Measurements from ENCODE around the gene PHKB. TPM values are rescaled to one million over a fixed set of nuclear protein-coding genes. Genes with fewer than 3 reads are reported as not detected.
A peak's percentile ranks its signal among the peaks of the same experiment; 100 is the strongest.

Gene PHKB
- total RNA-seq, 1 donor from 2014 or later: 110 TPM

DNA sequence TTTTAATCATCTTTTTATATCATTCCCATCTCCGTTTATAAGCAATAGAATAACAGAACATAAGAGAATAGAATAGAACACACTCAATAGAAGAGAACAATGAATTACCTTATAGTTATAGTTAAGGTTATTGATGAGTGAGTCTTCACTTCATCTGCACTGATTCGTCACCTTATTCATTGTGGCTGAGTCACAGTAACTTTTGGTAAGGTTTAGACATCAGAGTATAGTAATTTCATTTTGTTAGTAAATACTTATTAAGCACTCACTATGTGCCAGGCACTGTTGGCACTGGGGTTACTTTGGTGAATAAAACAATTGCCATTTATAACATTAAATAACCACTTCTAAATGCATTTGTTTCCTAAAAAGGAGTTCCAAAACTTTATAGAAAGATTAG lies 22.5 kb downstream of the PHKB start:
- Mint-ChIP-seq H3K27me3 (no peaks in the 10 kb centered on the region), H3K36me3 (ENCODE audit: low read depth) (peaks cover 30% of the 10 kb centered on the region), H3K9me3 (peaks cover 1% of the 10 kb centered on the region), H3K27ac (no peak overlapping the region), H3K4me3 (no peak overlapping the region), H3K4me1 (peaks cover 56% of the 10 kb centered on the region)
- ChIA-PET POLR2A (no interaction called here), CTCF (no interaction called here)
- no peak for DNase-seq
- TF ChIP-seq, protein P1, sequence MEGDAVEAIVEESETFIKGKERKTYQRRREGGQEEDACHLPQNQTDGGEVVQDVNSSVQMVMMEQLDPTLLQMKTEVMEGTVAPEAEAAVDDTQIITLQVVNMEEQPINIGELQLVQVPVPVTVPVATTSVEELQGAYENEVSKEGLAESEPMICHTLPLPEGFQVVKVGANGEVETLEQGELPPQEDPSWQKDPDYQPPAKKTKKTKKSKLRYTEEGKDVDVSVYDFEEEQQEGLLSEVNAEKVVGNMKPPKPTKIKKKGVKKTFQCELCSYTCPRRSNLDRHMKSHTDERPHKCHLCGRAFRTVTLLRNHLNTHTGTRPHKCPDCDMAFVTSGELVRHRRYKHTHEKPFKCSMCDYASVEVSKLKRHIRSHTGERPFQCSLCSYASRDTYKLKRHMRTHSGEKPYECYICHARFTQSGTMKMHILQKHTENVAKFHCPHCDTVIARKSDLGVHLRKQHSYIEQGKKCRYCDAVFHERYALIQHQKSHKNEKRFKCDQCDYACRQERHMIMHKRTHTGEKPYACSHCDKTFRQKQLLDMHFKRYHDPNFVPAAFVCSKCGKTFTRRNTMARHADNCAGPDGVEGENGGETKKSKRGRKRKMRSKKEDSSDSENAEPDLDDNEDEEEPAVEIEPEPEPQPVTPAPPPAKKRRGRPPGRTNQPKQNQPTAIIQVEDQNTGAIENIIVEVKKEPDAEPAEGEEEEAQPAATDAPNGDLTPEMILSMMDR (IDR thresholded peaks at IDR 0.05): no peak
- no peak for ATAC-seq (ENCODE audit: low read depth)
- intact Hi-C loops (cut with micrococcal nuclease): no loop called here

DNA sequence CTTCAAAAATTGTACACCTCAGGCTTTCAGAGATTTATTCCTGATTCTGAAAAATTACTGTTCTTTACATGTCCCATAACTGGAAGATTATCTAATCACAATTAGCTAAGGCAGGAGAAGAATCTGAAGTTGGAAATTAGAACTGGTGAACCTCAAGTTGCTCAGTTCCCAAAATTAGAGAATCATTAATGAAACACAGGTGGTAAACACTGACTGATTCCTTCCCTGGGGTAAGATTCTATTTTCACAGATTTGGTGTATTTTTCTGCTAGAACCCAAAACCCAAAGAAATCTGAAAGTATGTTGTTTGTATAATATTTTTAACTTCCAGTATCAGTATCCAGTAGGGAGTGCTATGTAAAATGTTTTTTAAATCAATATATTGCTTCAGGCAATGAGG lies 25.7 kb downstream of the PHKB start:
- Mint-ChIP-seq H3K4me1 (peaks cover 41% of the 10 kb centered on the region), H3K27ac (no peak overlapping the region), H3K9me3 (peaks cover 12% of the 10 kb centered on the region), H3K36me3 (ENCODE audit: low read depth) (peaks cover 41% of the 10 kb centered on the region), H3K4me3 (no peak overlapping the region), H3K27me3 (no peaks in the 10 kb centered on the region)
- ChIA-PET CTCF (no interaction called here), POLR2A (interaction anchor here (0.9 kb wide), 1 partner anchor 26 kb away, joined by 3 read pairs; the partner anchor contains the start of genes ITFG1 and PHKB)
- TF ChIP-seq, protein P1 (IDR thresholded peaks at IDR 0.05): no peak
- ATAC-seq (ENCODE audit: low read depth) (no peak), DNase-seq (no peak)
- intact Hi-C loops (cut with micrococcal nuclease): no loop called here

DNA sequence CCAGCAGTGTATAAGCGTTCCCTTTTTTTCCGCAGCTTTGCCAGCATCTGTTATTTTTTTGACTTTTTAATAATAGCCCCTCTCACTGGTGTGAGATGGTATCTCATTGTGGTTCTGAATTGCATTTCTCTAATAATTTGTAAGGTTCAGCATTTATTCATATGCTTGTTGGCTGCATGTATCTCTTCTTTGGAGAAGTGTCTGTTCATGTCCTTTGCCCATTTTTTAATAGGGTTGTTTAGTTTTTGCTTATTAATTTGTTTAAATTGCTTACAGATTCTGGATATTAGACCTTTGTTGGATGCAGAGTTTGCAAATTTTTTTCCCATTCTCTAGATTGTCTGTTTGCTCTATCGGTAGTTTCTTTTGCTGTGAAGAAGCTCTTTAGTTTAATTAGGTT lies 26.9 kb downstream of the PHKB start:
- DNase-seq (no peak), ATAC-seq (ENCODE audit: low read depth) (no peak)
- Mint-ChIP-seq H3K4me3 (no peak overlapping the region), H3K27me3 (no peaks in the 10 kb centered on the region), H3K27ac (no peak overlapping the region), H3K9me3 (peaks cover 12% of the 10 kb centered on the region), H3K36me3 (ENCODE audit: low read depth) (peaks cover 41% of the 10 kb centered on the region), H3K4me1 (peaks cover 49% of the 10 kb centered on the region)
- TF ChIP-seq, protein P1 (IDR thresholded peaks at IDR 0.05): no peak
- intact Hi-C loops (cut with micrococcal nuclease): no loop called here
- ChIA-PET CTCF (no interaction called here), POLR2A (no interaction called here)

DNA sequence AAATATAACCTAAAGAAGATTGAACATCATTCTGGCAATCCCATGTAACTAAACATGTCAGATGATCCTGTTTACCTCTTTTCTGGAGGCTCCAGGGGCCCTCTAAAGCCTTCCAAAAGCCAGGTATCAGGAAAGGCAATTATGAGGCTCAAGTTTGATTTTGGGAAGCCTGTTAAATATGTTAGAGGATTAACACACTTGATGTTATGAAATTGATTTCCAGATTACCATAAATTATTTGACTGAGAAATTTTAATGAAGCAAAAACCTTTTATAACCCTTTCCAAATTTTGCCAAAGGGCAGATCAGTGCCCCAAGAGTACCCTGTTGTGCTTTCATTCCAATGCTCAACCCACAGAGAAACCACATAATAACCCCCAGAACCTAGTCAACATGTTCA lies 29.3 kb downstream of the PHKB start:
- DNase-seq (no peak), ATAC-seq (ENCODE audit: low read depth) (no peak)
- Mint-ChIP-seq H3K27me3 (no peaks in the 10 kb centered on the region), H3K4me3 (no peak overlapping the region), H3K27ac (peak overlapping the region; percentile 98), H3K36me3 (ENCODE audit: low read depth) (peaks cover 37% of the 10 kb centered on the region), H3K9me3 (peaks cover 12% of the 10 kb centered on the region), H3K4me1 (peaks cover 47% of the 10 kb centered on the region)
- TF ChIP-seq, protein P1 (IDR thresholded peaks at IDR 0.05): no peak
- ChIA-PET CTCF (no interaction called here), POLR2A (no interaction called here)
- intact Hi-C loops (cut with micrococcal nuclease): no loop called here

DNA sequence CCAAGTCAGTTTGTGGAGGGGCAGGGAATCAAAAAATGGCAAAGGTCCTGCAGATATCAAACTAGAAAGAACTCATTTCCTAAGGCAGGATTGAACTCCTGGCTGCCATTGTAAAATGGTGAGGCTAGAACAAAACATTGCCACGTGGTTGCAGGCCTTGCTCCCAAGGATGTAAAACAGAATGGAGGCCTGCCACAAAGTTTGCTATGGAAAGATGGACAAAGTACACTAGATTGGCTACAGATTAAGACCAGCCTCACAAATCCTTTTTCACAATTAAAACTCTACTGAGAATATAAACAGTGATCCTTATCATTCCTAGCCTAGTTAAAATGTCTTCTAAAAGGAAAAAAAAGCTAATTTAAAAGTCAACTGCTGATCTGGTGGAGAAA lies 30.9 kb downstream of the PHKB start:
- peak overlapping the region; percentile 89 for H3K4me3 Mint-ChIP-seq
- H3K27me3 Mint-ChIP-seq: no peaks in the 10 kb centered on the region
- H3K9me3 Mint-ChIP-seq: peaks cover 12% of the 10 kb centered on the region
- ATAC-seq (ENCODE audit: low read depth) (no peak), DNase-seq (no peak)
- intact Hi-C loops (cut with micrococcal nuclease): loop anchor here (2.0 kb wide), 2 partner anchors 15 to 31 kb away; no protein-coding TSS in a partner anchor
- peaks cover 52% of the 10 kb centered on the region for H3K4me1 Mint-ChIP-seq
- peak overlapping the region; percentile 98 for H3K27ac Mint-ChIP-seq
- H3K36me3 Mint-ChIP-seq (ENCODE audit: low read depth): peaks cover 33% of the 10 kb centered on the region
- TF ChIP-seq, protein P1 (IDR thresholded peaks at IDR 0.05): no peak
- CTCF ChIA-PET: no interaction called here
- POLR2A ChIA-PET: interaction anchor here (1.0 to 4.7 kb wide), 7 partner anchors 12 to 518 kb away, joined by 3 to 97 read pairs (median 6); partner anchors contain the start of genes DNAJA2, ITFG1 and PHKB
